Fibroblast of lung (primary cell): ENCODE results near the gene AMOTL1. TPM values are rescaled to one million over a fixed set of nuclear protein-coding genes. Genes with fewer than 3 reads are reported as not detected.

Source experiments
- DNase-seq, 2 donors: peaks; one replicate each; pipeline versions ENCODE4 v3.0.0 to v3.0.0-alpha.2; 2010; ENCODE audit warnings: low read depth in 2 of 2
- H2AFZ ChIP-seq: 2 replicates; pipeline ENCODE4 v1.5.1; 2012; ENCODE audit warnings: low read length, control low read depth, inconsistent platforms
- H3K27ac ChIP-seq: 2 replicates; pipeline ENCODE4 v1.5.1; 2011; ENCODE audit warnings: low read length, control low read depth; ENCODE audit not compliant: insufficient read depth
- H3K27me3 ChIP-seq: 2 replicates; pipeline ENCODE4 v1.5.1; 2011; ENCODE audit warnings: mild to moderate bottlenecking, low read length; ENCODE audit not compliant: control insufficient read depth, insufficient read depth
- H3K36me3 ChIP-seq: 2 replicates; pipeline ENCODE4 v1.5.1; 2011; ENCODE audit warnings: low read length; ENCODE audit not compliant: control insufficient read depth, insufficient read depth
- H3K4me1 ChIP-seq: 2 replicates; pipeline ENCODE4 v1.5.1; 2011; ENCODE audit warnings: low read length; ENCODE audit not compliant: control insufficient read depth, insufficient read depth; ENCODE audit errors: extremely low read depth
- H3K4me2 ChIP-seq: 2 replicates; pipeline ENCODE4 v1.5.1; 2011; ENCODE audit warnings: low read length, control low read depth; ENCODE audit not compliant: insufficient read depth; ENCODE audit errors: extremely low read depth
- H3K4me3 ChIP-seq, 4 experiments: fragments of 200-600 bp in 1 of 4; sonication (generic) in 1 of 4; replicated peaks in 1 of 4; 2 replicates each; pipeline ENCODE4 v1.5.1; 2011 to 2016; ENCODE audit warnings: low read length in 4 of 4, low read depth in 3 of 4, mild to moderate bottlenecking in 3 of 4, control low read depth in 2 of 4, inconsistent platforms in 1 of 4, mixed read lengths in 1 of 4; ENCODE audit not compliant: insufficient read depth in 1 of 4; ENCODE audit errors: control extremely low read depth in 1 of 4
- H3K79me2 ChIP-seq: 2 replicates; pipeline ENCODE4 v1.5.1; 2012; ENCODE audit warnings: mild to moderate bottlenecking, low read length, inconsistent platforms; ENCODE audit not compliant: control insufficient read depth, insufficient read depth
- H3K9ac ChIP-seq: 2 replicates; pipeline ENCODE4 v1.5.1; 2011; ENCODE audit warnings: mild to moderate bottlenecking, low read length, control low read depth; ENCODE audit not compliant: insufficient read depth
- H3K9me3 ChIP-seq: 2 replicates; pipeline ENCODE4 v1.5.1; 2012; ENCODE audit warnings: low read depth, low read length; ENCODE audit not compliant: control insufficient read depth, insufficient read depth
- H4K20me1 ChIP-seq: 2 replicates; pipeline ENCODE4 v1.5.1; 2011; ENCODE audit warnings: low read length; ENCODE audit not compliant: control insufficient read depth, insufficient read depth; ENCODE audit errors: extremely low read depth
- EZH2 ChIP-seq: IDR thresholded peaks from 2 replicates; pipeline ENCODE4 v1.5.1; 2012; ENCODE audit warnings: low read length, control low read depth, mild to moderate bottlenecking; ENCODE audit errors: missing control alignments
- polyA plus RNA-seq, 2 donors: library from polyadenylated mRNA; depleted of rRNA in 1 of 2; stranded (reverse) in 1 of 2; unstranded in 1 of 2; fragments of >200 nt; gene quantifications; 2 replicates each; pipeline ENCODE4 v1.2.1, GENCODE V29; 2011 to 2012; ENCODE audit warnings: missing spikeins in 1 of 2
- total RNA-seq: library from RNA; depleted of rRNA; stranded (reverse); fragments of >200 nt; gene quantifications from 2 replicates; pipeline ENCODE4 v1.2.1, GENCODE V29; 2014
- TF ChIP-seq, protein P1 (sequence below), 2 donors: IDR thresholded peaks in 1 of 2; conservative IDR thresholded peaks in 1 of 2; 1 replicate in 1 of 2; 2 replicates in 1 of 2; pipeline ENCODE4 v1.5.1; 2011 to 2012; ENCODE audit warnings: low read length in 2 of 2, control low read depth in 1 of 2, inconsistent platforms in 1 of 2, low read depth in 1 of 2, mild to moderate bottlenecking in 1 of 2

The AMOTL1 gene
- total and polyA plus RNA-seq, 2 donors (not counting 1 experiment from before 2014, with no cell fraction given): 38.0 to 63.7 TPM

DNA sequence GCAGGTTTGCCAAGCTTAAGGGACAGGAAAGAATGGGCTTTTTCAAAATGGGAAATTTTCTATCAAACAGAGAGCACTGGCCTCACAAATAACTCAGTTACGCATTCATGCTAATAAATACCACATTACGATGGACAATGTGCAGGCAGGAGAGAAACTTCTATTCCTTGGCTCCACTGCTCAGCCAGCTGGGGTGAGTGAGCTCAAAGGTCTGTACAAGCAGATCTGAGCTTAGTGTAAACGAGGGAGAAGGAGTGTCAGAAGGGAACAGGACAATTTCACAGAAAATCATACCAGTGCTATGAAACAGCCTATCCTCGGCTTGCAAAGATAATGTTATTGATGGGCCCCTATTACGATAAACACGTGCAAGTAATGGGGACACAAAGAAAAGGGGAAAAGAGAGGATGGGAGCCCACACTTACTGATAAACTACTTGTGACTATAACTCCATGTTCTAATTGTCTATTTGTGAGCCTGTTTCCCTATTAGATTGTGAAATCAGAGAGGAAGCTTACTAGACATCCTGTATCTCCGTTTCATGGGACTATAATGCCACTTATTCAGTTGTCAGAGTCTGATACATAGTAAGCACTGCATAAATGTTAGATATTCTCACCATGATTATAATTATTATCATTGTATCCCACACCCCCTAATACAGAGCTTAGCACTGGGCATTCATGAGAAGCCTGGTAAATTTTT, 46.3 kb downstream of the AMOTL1 start:
- H4K20me1 ChIP-seq: no peaks in the 10 kb centered on the region
- peaks cover 12% of the 10 kb centered on the region for H3K79me2 ChIP-seq
- H3K36me3 ChIP-seq: peaks cover 4% of the 10 kb centered on the region
- H3K4me1 ChIP-seq: peaks cover 13% of the 10 kb centered on the region
- H3K9me3 ChIP-seq: peaks cover 2% of the 10 kb centered on the region
- TF ChIP-seq, protein P1, sequence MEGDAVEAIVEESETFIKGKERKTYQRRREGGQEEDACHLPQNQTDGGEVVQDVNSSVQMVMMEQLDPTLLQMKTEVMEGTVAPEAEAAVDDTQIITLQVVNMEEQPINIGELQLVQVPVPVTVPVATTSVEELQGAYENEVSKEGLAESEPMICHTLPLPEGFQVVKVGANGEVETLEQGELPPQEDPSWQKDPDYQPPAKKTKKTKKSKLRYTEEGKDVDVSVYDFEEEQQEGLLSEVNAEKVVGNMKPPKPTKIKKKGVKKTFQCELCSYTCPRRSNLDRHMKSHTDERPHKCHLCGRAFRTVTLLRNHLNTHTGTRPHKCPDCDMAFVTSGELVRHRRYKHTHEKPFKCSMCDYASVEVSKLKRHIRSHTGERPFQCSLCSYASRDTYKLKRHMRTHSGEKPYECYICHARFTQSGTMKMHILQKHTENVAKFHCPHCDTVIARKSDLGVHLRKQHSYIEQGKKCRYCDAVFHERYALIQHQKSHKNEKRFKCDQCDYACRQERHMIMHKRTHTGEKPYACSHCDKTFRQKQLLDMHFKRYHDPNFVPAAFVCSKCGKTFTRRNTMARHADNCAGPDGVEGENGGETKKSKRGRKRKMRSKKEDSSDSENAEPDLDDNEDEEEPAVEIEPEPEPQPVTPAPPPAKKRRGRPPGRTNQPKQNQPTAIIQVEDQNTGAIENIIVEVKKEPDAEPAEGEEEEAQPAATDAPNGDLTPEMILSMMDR (conservative IDR thresholded peaks at IDR 0.05 in 1 of 2, IDR thresholded peaks at IDR 0.05 in 1 of 2; ENCODE audit: low read depth in 1 of 2, low read length in 2 of 2): no peak
- TF ChIP-seq EZH2: no peak
- H3K27me3 ChIP-seq: no peaks in the 10 kb centered on the region
- H3K4me2 ChIP-seq: no peak overlapping the region
- H3K9ac ChIP-seq: no peak overlapping the region
- no peak overlapping the region for H3K4me3 ChIP-seq
- H3K27ac ChIP-seq: no peak overlapping the region
- no peak overlapping the region for H2AFZ ChIP-seq
- no peak for DNase-seq

DNA sequence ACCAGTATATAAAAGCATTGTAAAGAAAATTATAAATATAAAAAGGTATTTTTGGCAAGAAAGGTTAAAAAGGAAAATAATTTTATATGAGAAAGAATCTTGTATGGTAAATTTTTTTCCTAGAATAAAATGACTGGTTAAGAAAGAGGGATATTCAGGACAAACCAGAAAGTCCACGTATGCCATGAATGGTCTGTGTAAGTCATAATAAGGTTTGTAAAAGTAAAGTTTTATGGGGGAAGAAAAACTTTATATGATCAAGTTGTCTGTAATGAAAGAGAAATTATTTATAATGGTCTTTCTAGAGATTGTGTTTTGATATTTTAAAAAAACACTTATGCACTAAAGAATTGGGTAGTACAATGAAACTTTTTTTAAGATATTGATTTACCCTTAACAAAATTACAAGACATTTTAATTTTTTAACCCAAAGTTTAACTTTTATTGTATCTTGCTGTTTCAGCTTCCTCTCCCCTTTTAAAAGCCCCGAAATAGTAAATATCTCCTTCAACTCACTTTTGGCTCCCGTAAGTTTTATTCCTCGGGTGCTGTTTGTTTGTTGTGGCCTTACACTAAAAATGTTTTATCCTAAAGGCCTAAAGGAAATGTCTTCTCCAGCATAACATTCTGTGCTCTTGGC, 47.7 kb downstream of the AMOTL1 start:
- Histone ChIP-seq H3K36me3 (peaks cover 8% of the 10 kb centered on the region), H3K4me1 (peaks cover 9% of the 10 kb centered on the region), H3K4me2 (no peak overlapping the region), H3K9ac (no peak overlapping the region), H3K9me3 (peaks cover 2% of the 10 kb centered on the region), H4K20me1 (no peaks in the 10 kb centered on the region), H3K27me3 (no peaks in the 10 kb centered on the region), H3K4me3 (no peak overlapping the region), H2AFZ (no peak overlapping the region), H3K27ac (no peak overlapping the region), H3K79me2 (peaks cover 11% of the 10 kb centered on the region)
- no peak for DNase-seq
- no peak for TF ChIP-seq EZH2
- TF ChIP-seq, protein P1 (conservative IDR thresholded peaks at IDR 0.05 in 1 of 2, IDR thresholded peaks at IDR 0.05 in 1 of 2; ENCODE audit: low read depth in 1 of 2, low read length in 2 of 2): no peak

DNA sequence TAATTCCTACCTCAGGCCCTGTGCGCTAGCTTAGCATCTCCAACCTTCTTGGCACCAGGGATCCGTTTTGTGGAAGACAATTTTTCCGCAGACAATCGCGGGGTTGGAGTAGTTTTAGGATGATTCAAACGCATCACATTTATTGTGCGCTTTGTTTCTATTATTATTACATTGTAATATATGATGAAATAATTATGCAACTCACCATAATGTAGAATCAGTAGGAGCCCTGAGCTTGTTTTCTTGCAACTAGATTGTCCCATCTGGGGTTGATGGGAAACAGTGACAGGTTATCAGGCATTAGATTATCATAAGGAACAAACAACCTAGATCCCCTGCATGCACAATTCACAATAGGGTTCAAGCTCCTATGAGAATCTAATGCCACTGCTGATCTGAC, 52.3 kb downstream of the AMOTL1 start:
- H3K9me3 ChIP-seq: no peaks in the 10 kb centered on the region
- DNase-seq: no peak
- no peak overlapping the region for H2AFZ ChIP-seq

More for the DNA sequence above, 52.3 kb downstream of the AMOTL1 start:
- Histone ChIP-seq H3K27ac (no peak overlapping the region), H3K4me1 (no peaks in the 10 kb centered on the region), H3K9ac (no peak overlapping the region), H3K36me3 (peaks cover 11% of the 10 kb centered on the region), H3K4me2 (no peak overlapping the region), H4K20me1 (no peaks in the 10 kb centered on the region), H3K4me3 (no peak overlapping the region), H3K27me3 (no peaks in the 10 kb centered on the region), H3K79me2 (no peaks in the 10 kb centered on the region)
- TF ChIP-seq EZH2: no peak
- TF ChIP-seq, protein P1 (conservative IDR thresholded peaks at IDR 0.05 in 1 of 2, IDR thresholded peaks at IDR 0.05 in 1 of 2; ENCODE audit: low read depth in 1 of 2, low read length in 2 of 2): no peak
